HepG2 (cell line): ENCODE results near the gene TGFB2.

Experiments used
- ARNTL ChIP-seq: sonication (generic); formaldehyde crosslinking; IDR thresholded peaks from 2 replicates; pipeline ENCODE4 v1.4.0; 2020; ENCODE audit warnings: mild to moderate bottlenecking, missing genetic modification reagents
- CREB1 ChIP-seq, 2 experiments: fragments of 450-650 bp in 1 of 2; IDR thresholded peaks; 2 replicates each; pipeline ENCODE4 v1.6.1; 2016 to 2017; ENCODE audit warnings: control low read depth in 1 of 2, mild to moderate bottlenecking in 1 of 2, missing compliant biosample characterization in 1 of 2, missing genetic modification characterization in 1 of 2
- EP300 ChIP-seq, 3 experiments: sonication (generic) in 1 of 3; formaldehyde crosslinking in 1 of 3; IDR thresholded peaks; 2 replicates each; pipeline versions ENCODE4 v1.5.1 to v1.6.1; 2011 to 2020; ENCODE audit warnings: low read depth in 2 of 3, low read length in 2 of 3, borderline replicate concordance in 1 of 3, improper control_type of control experiment in 1 of 3, mild to moderate bottlenecking in 1 of 3, missing genetic modification reagents in 1 of 3, moderate library complexity in 1 of 3
- EZH2 ChIP-seq: conservative IDR thresholded peaks from 2 replicates; pipeline ENCODE4 v1.6.1; 2012; ENCODE audit warnings: mild to moderate bottlenecking, low read depth, low read length, moderate library complexity
- FIP1L1 ChIP-seq: fragments of 200-400 bp; formaldehyde crosslinking; IDR thresholded peaks from 2 replicates; pipeline ENCODE4 v1.6.1; 2018; ENCODE audit warnings: low read depth, mild to moderate bottlenecking, low read length, moderate library complexity, borderline replicate concordance; ENCODE audit not compliant: insufficient read depth
- NR1H2 ChIP-seq: sonication (generic); formaldehyde crosslinking; IDR thresholded peaks from 2 replicates; pipeline ENCODE4 v1.8.1; 2022; ENCODE audit warnings: low read depth, missing genetic modification reagents, borderline replicate concordance
- ZNF678 ChIP-seq: sonication (generic); formaldehyde crosslinking; IDR thresholded peaks from 2 replicates; pipeline ENCODE4 v1.4.0; 2020; ENCODE audit warnings: mild to moderate bottlenecking, missing genetic modification reagents
- TF ChIP-seq, protein P1 (sequence below): sonication (generic); formaldehyde crosslinking; IDR thresholded peaks from 2 replicates; pipeline ENCODE4 v1.8.1; 2023; ENCODE audit warnings: missing genetic modification reagents, mild to moderate bottlenecking, borderline replicate concordance
- TF ChIP-seq, protein P2 (sequence below): sonication (generic); formaldehyde crosslinking; IDR thresholded peaks from 2 replicates; pipeline ENCODE4 v1.4.0; 2020; ENCODE audit warnings: missing genetic modification reagents, borderline replicate concordance
- TF ChIP-seq, protein P3 (sequence below): sonication (generic); formaldehyde crosslinking; IDR thresholded peaks from 2 replicates; pipeline ENCODE4 v1.5.0; 2020; ENCODE audit warnings: mild to moderate bottlenecking, missing genetic modification reagents, moderate library complexity

DNA sequence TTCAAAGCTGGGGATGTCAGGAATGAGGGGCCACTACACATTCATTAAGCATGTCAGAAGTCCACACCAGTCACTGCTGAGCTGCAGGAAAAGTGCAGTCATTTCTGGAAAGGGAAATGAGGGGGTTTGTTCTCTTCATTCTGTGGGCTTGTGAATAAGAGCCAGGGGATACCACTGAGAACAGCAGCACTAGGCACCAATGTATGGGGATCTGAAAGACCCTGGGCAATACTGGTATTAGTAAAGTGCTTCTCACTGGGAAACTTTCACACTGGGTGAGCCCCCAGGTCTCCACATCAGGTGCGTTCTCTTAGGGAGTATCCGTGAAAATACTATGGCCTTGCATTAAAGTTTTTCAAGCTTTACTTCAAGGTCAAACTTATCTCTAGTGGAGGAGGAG is 49.9 kb downstream of the TGFB2 start:
- no peak for TF ChIP-seq NR1H2 (CRISPR knock-in tag)
- no peak for TF ChIP-seq EP300 (IDR thresholded peaks at IDR 0.05; ENCODE audit: low read depth in 2 of 2, low read length in 2 of 2)
- TF ChIP-seq EP300 (CRISPR knock-in tag; IDR thresholded peaks at IDR 0.05; ENCODE audit: borderline replicate concordance) = no peak
- TF ChIP-seq, protein P1, sequence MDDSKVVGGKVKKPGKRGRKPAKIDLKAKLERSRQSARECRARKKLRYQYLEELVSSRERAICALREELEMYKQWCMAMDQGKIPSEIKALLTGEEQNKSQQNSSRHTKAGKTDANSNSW = no peak
- TF ChIP-seq FIP1L1 = no peak
- no peak for TF ChIP-seq CREB1 (IDR thresholded peaks at IDR 0.05)
- no peak for TF ChIP-seq CREB1 (CRISPR knock-in tag; IDR thresholded peaks at IDR 0.05)
- TF ChIP-seq, protein P2, sequence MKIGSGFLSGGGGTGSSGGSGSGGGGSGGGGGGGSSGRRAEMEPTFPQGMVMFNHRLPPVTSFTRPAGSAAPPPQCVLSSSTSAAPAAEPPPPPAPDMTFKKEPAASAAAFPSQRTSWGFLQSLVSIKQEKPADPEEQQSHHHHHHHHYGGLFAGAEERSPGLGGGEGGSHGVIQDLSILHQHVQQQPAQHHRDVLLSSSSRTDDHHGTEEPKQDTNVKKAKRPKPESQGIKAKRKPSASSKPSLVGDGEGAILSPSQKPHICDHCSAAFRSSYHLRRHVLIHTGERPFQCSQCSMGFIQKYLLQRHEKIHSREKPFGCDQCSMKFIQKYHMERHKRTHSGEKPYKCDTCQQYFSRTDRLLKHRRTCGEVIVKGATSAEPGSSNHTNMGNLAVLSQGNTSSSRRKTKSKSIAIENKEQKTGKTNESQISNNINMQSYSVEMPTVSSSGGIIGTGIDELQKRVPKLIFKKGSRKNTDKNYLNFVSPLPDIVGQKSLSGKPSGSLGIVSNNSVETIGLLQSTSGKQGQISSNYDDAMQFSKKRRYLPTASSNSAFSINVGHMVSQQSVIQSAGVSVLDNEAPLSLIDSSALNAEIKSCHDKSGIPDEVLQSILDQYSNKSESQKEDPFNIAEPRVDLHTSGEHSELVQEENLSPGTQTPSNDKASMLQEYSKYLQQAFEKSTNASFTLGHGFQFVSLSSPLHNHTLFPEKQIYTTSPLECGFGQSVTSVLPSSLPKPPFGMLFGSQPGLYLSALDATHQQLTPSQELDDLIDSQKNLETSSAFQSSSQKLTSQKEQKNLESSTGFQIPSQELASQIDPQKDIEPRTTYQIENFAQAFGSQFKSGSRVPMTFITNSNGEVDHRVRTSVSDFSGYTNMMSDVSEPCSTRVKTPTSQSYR (CRISPR knock-in tag) = no peak
- TF ChIP-seq, protein P3, sequence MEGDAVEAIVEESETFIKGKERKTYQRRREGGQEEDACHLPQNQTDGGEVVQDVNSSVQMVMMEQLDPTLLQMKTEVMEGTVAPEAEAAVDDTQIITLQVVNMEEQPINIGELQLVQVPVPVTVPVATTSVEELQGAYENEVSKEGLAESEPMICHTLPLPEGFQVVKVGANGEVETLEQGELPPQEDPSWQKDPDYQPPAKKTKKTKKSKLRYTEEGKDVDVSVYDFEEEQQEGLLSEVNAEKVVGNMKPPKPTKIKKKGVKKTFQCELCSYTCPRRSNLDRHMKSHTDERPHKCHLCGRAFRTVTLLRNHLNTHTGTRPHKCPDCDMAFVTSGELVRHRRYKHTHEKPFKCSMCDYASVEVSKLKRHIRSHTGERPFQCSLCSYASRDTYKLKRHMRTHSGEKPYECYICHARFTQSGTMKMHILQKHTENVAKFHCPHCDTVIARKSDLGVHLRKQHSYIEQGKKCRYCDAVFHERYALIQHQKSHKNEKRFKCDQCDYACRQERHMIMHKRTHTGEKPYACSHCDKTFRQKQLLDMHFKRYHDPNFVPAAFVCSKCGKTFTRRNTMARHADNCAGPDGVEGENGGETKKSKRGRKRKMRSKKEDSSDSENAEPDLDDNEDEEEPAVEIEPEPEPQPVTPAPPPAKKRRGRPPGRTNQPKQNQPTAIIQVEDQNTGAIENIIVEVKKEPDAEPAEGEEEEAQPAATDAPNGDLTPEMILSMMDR = no peak
- TF ChIP-seq EZH2 = no peak
- no peak for TF ChIP-seq ARNTL
- TF ChIP-seq ZNF678 = no peak
